EL (cell line): ENCODE results near the gene UQCC2.

ENCODE experiments used
- DNase-seq: peaks from one replicate; pipeline ENCODE4 v3.0.0-alpha.2; 2016

The UQCC2 gene

GRCh38 chr6:33705268-33705885, 6.1 kb downstream of the UQCC2 start:
- DNase-seq = no peak

GRCh38 chr6:33704215-33705066, 7.1 kb downstream of the UQCC2 start:
- no peak for DNase-seq

GRCh38 chr6:33702345-33702977, 9.0 kb downstream of the UQCC2 start:
- DNase-seq = peak; percentile 69

- peak; percentile 72 for DNase-seq
Measured at GRCh38 chr6:33700391-33701050, 11.0 kb downstream of the UQCC2 start.

GRCh38 chr6:33699739-33700138, 11.8 kb downstream of the UQCC2 start:
- DNase-seq = no peak

- DNase-seq = no peak
Measured at GRCh38 chr6:33699131-33699530, 12.4 kb downstream of the UQCC2 start.

GRCh38 chr6:33698494-33698893, 13.0 kb downstream of the UQCC2 start:
- DNase-seq = no peak

GRCh38 chr6:33697845-33698244, 13.7 kb downstream of the UQCC2 start:
- no peak for DNase-seq

- DNase-seq = peak; percentile 72
Measured at GRCh38 chr6:33696548-33697518, 14.7 kb downstream of the UQCC2 start.

- DNase-seq = no peak
Measured at GRCh38 chr6:33696076-33696475, 15.4 kb downstream of the UQCC2 start.

- DNase-seq = no peak
Measured at GRCh38 chr6:33695451-33695887, 16.0 kb downstream of the UQCC2 start.

GRCh38 chr6:33694977-33695376, 16.5 kb downstream of the UQCC2 start:
- no peak for DNase-seq

GRCh38 chr6:33694401-33694931, 17.0 kb downstream of the UQCC2 start:
- DNase-seq = peak; percentile 74

GRCh38 chr6:33693186-33694105, 18.1 kb downstream of the UQCC2 start:
- no peak for DNase-seq

- DNase-seq = peak; percentile 83
Measured at GRCh38 chr6:33692760-33693158, 18.7 kb downstream of the UQCC2 start.

GRCh38 chr6:33692078-33692759, 19.3 kb downstream of the UQCC2 start:
- DNase-seq = peak; percentile 84

GRCh38 chr6:33691456-33692077, 19.9 kb downstream of the UQCC2 start:
- DNase-seq = no peak

GRCh38 chr6:33690766-33691165, 20.7 kb downstream of the UQCC2 start:
- DNase-seq = no peak

- DNase-seq = peak; percentile 53
Measured at GRCh38 chr6:33689879-33690278, 21.6 kb downstream of the UQCC2 start.

- DNase-seq = no peak
Measured at GRCh38 chr6:33689148-33689494, 22.4 kb downstream of the UQCC2 start.
